K562 (cell line): ENCODE measurements around the gene TEX38. TPM values are rescaled to one million over a fixed set of nuclear protein-coding genes. Genes with fewer than 3 reads are reported as not detected.

Source experiments
- ATAC-seq: fragments of 200-7000 bp; cut with Tn5 transposase; 3 replicates; pipeline ENCODE4 v1.9.1; 2020; ENCODE audit warnings: moderate library complexity
- BruUV-seq: library from RNA; stranded (reverse); fragments of 400-500 nt; replicated peaks from 2 replicates; lab custom pipeline; 2021; lab: Mats Ljungman, UMichigan
- CTCF ChIA-PET: fragments of 300-600 bp; formaldehyde crosslinking; extraction: SDS; loops from one replicate; lab custom pipeline; 2021; ENCODE audit warnings: low intra/inter-chr PET ratio; lab: Yijun Ruan, JAX
- POLR2A ChIA-PET: fragments of 300-600, 350-650 bp; sonication (Branson Sonifier 250); formaldehyde crosslinking; extraction: SDS; loops from one replicate; lab custom pipeline; 2021; ENCODE audit warnings: antibody characterized with exemption, inconsistent platforms; lab: Yijun Ruan, JAX
- DNase-seq, 4 experiments: peaks; one replicate each; pipeline versions ENCODE4 v3.0.0 to v3.0.0-alpha.2; 2011 to 2018; ENCODE audit warnings: low spot score in 3 of 4, mixed read lengths in 3 of 4; ENCODE audit errors: extremely low read depth in 1 of 4
- FAIRE-seq: peaks from 2 replicates; lab custom pipeline; 2011; peaks lifted over from hg19 to GRCh38; lab: Jason Lieb, UNC
- H2AFZ ChIP-seq: 2 replicates; pipeline ENCODE4 v1.6.0; 2011; ENCODE audit warnings: low read depth, low read length, control low read depth, inconsistent platforms
- H3K27ac ChIP-seq: fragments of 200-600 bp; 3 replicates; pipeline ENCODE4 v1.8.0; 2011; ENCODE audit warnings: low read depth, mild to moderate bottlenecking, control low read depth, inconsistent platforms, low read length, moderate library complexity, mixed read lengths; ENCODE audit errors: extremely low read depth
- H3K27me3 ChIP-seq, 2 experiments: fragments of 300-600 bp in 1 of 2; 2 replicates in 1 of 2; 3 replicates in 1 of 2; pipeline versions ENCODE4 v1.6.0 to v1.8.0; 2011; ENCODE audit warnings: inconsistent platforms in 2 of 2, low read length in 2 of 2, mild to moderate bottlenecking in 1 of 2, mixed read lengths in 1 of 2, moderate library complexity in 1 of 2; ENCODE audit not compliant: control insufficient read depth in 2 of 2, insufficient read depth in 2 of 2
- H3K36me3 ChIP-seq: fragments of 300-600 bp; 3 replicates; pipeline ENCODE4 v1.8.0; 2011; ENCODE audit warnings: mild to moderate bottlenecking, low read length, inconsistent platforms; ENCODE audit not compliant: control insufficient read depth, insufficient read depth
- H3K4me1 ChIP-seq, 2 experiments: fragments of 200-600 bp in 1 of 2; replicated peaks in 1 of 2; 2 replicates in 1 of 2; 3 replicates in 1 of 2; pipeline versions ENCODE4 v1.5.1 to v1.8.0; 2011; ENCODE audit warnings: inconsistent platforms in 2 of 2, low read length in 2 of 2, mild to moderate bottlenecking in 1 of 2, mixed read lengths in 1 of 2, moderate library complexity in 1 of 2; ENCODE audit not compliant: control insufficient read depth in 2 of 2, insufficient read depth in 2 of 2
- H3K4me2 ChIP-seq: 2 replicates; pipeline ENCODE4 v1.6.1; 2011; ENCODE audit warnings: low read length, control low read depth, inconsistent platforms, mixed read lengths; ENCODE audit not compliant: insufficient read depth
- H3K4me3 ChIP-seq: fragments of 200-600 bp; sonication (generic), shearing (Covaris generic); 2 replicates; pipeline ENCODE4 v1.5.1; 2016; ENCODE audit warnings: control low read depth, inconsistent platforms
- H3K79me2 ChIP-seq: fragments of 200-600 bp; 3 replicates; pipeline ENCODE4 v1.8.0; 2011; ENCODE audit warnings: low read length, inconsistent platforms; ENCODE audit not compliant: control insufficient read depth, insufficient read depth
- H3K9ac ChIP-seq, 2 experiments: 2 replicates each; pipeline versions ENCODE4 v1.6.0 to v1.6.1; 2011; ENCODE audit warnings: low read depth in 2 of 2, low read length in 2 of 2, control low read depth in 1 of 2, inconsistent platforms in 1 of 2, mild to moderate bottlenecking in 1 of 2, mixed read lengths in 1 of 2; ENCODE audit not compliant: insufficient read depth in 1 of 2
- H3K9me1 ChIP-seq: one replicate; pipeline ENCODE4 v1.6.0; 2011; ENCODE audit warnings: inconsistent platforms, mild to moderate bottlenecking, low read length, moderate library complexity; ENCODE audit not compliant: control insufficient read depth, insufficient read depth
- H3K9me3 ChIP-seq: replicated peaks from 2 replicates; pipeline ENCODE4 v1.5.1; 2011; ENCODE audit warnings: low read depth, low read length, inconsistent platforms; ENCODE audit not compliant: control insufficient read depth, insufficient read depth
- H4K20me1 ChIP-seq: replicated peaks from 2 replicates; pipeline ENCODE4 v1.6.1; 2011; ENCODE audit warnings: low read length, inconsistent platforms, mixed read lengths; ENCODE audit not compliant: control insufficient read depth, insufficient read depth
- ARHGAP35 ChIP-seq: fragments of 450-650 bp; IDR thresholded peaks from 2 replicates; pipeline ENCODE4 v1.6.1; 2018; ENCODE audit not compliant: partially characterized antibody
- BCOR ChIP-seq: fragments of 450-650 bp; IDR thresholded peaks from 2 replicates; pipeline ENCODE4 v1.6.1; 2016
- BRD4 ChIP-seq: fragments of 200-600 bp; sonication (generic); IDR thresholded peaks from 2 replicates; pipeline ENCODE4 v1.6.1; 2017; ENCODE audit warnings: inconsistent platforms
- MTA1 ChIP-seq: fragments of 450-650 bp; IDR thresholded peaks from 2 replicates; pipeline ENCODE4 v1.6.1; 2017; ENCODE audit warnings: borderline replicate concordance
- RUNX1 ChIP-seq: sonication (generic); IDR thresholded peaks from 2 replicates; pipeline ENCODE4 v1.6.1; 2016; ENCODE audit warnings: antibody characterized with exemption, low read depth
- SFPQ ChIP-seq: fragments of 200-400 bp; formaldehyde crosslinking; IDR thresholded peaks from 2 replicates; pipeline ENCODE4 v1.6.1; 2017; ENCODE audit warnings: mild to moderate bottlenecking, low read depth, low read length, moderate library complexity
- SIN3A ChIP-seq, 2 experiments: fragments of 150-350 bp in 1 of 2; IDR thresholded peaks; 2 replicates each; pipeline ENCODE4 v1.6.1; 2011 to 2016; ENCODE audit warnings: borderline replicate concordance in 2 of 2, low read depth in 2 of 2, low read length in 2 of 2, mild to moderate bottlenecking in 2 of 2, moderate library complexity in 2 of 2; ENCODE audit not compliant: control insufficient read depth in 1 of 2
- SREBF2 ChIP-seq: sonication (generic); formaldehyde crosslinking; IDR thresholded peaks from 2 replicates; pipeline ENCODE4 v1.4.0; 2020; ENCODE audit warnings: mild to moderate bottlenecking, missing genetic modification reagents
- STAG1 ChIP-seq: sonication (generic); formaldehyde crosslinking; IDR thresholded peaks from 2 replicates; pipeline ENCODE4 v1.5.0; 2020; ENCODE audit warnings: missing genetic modification reagents, borderline replicate concordance
- TAF9B ChIP-seq: fragments of 450-650 bp; IDR thresholded peaks from 2 replicates; pipeline ENCODE4 v1.6.1; 2018; ENCODE audit warnings: mild to moderate bottlenecking; ENCODE audit not compliant: partially characterized antibody
- TEAD1 ChIP-seq, 2 experiments: fragments of 450-650 bp in 1 of 2; sonication (generic) in 1 of 2; formaldehyde crosslinking; IDR thresholded peaks; 2 replicates each; pipeline versions ENCODE4 v1.4.0 to v1.8.0; 2020 to 2022; ENCODE audit warnings: mild to moderate bottlenecking in 2 of 2, missing genetic modification reagents in 1 of 2
- TEAD2 ChIP-seq: fragments of 450-650 bp; IDR thresholded peaks from 2 replicates; pipeline ENCODE4 v1.6.1; 2016; ENCODE audit warnings: missing genetic modification characterization, control low read depth, missing compliant biosample characterization
- THRA ChIP-seq: fragments of 450-650 bp; IDR thresholded peaks from 2 replicates; pipeline ENCODE4 v1.6.1; 2017; ENCODE audit warnings: mild to moderate bottlenecking, moderate library complexity
- ZBED1 ChIP-seq: IDR thresholded peaks from 2 replicates; pipeline ENCODE4 v1.6.1; 2014
- ZNF444 ChIP-seq: fragments of 250-450 bp; sonication (Bioruptor Pico); IDR thresholded peaks from 2 replicates; pipeline ENCODE4 v1.4.0; 2020; ENCODE audit warnings: mild to moderate bottlenecking, moderate library complexity
- ZNF639 ChIP-seq, 2 experiments: fragments of 200-800 bp in 1 of 2; sonication (Bioruptor generic) in 1 of 2; sonication (generic) in 1 of 2; formaldehyde crosslinking in 1 of 2; IDR thresholded peaks in 1 of 2; conservative IDR thresholded peaks in 1 of 2; 2 replicates each; pipeline versions ENCODE4 v1.5.0 to v1.6.1; 2016 to 2020; ENCODE audit warnings: missing compliant biosample characterization in 1 of 2, missing genetic modification characterization in 1 of 2, missing genetic modification reagents in 1 of 2
- ZNF655 ChIP-seq: fragments of 250-450 bp; sonication (Bioruptor Pico); IDR thresholded peaks from 2 replicates; pipeline ENCODE4 v1.5.0; 2021
- ZNF79 ChIP-seq: fragments of 250-450 bp; sonication (Bioruptor Pico); IDR thresholded peaks from 2 replicates; pipeline ENCODE4 v1.4.0; 2020; ENCODE audit warnings: low read depth, mild to moderate bottlenecking, moderate library complexity
- WGBS: fragments of 100-300 bp; shearing (Covaris generic); methylation state at CpG from one replicate; pipeline ENCODE4 v1.1.6; 2016; ENCODE audit warnings: low coverage, mixed read lengths; ENCODE audit not compliant: insufficient coverage; ENCODE audit errors: missing lambda C conversion rate; 5-methylcytosine and 5-hydroxymethylcytosine counted together
- in situ Hi-C: fragments of 300-500 bp; cut with MboI; formaldehyde crosslinking; loops from 4 replicates; pipeline ENCODE4 v1.15.0; 2018; ENCODE audit warnings: inconsistent platforms, mixed read lengths
- intact Hi-C: fragments of 100-400 bp; cut with micrococcal nuclease; formaldehyde crosslinking; loops from 2 replicates; pipeline ENCODE4 v1.14.2; 2022
- polyA plus RNA-seq, 8 experiments: library from polyadenylated mRNA; depleted of rRNA in 4 of 8; stranded (reverse) in 5 of 8; unstranded in 3 of 8; fragments of >200 nt; fragmentation: Nextera tagmentation in 2 of 8; fragmentation: Illumina TruSeq in 1 of 8; extraction: Ambion mirVana in 2 of 8; extraction: Trizol in 1 of 8; gene quantifications; 2 replicates each; pipeline versions ENCODE4 v1.2.1 to v1.2.3, GENCODE V29; 2011 to 2014; ENCODE audit warnings: inconsistent platforms in 1 of 8, missing spikeins in 1 of 8
- total RNA-seq, 7 experiments: library from RNA; depleted of rRNA in 6 of 7; stranded (reverse); fragments of >200 nt in 6 of 7; fragmentation: Illumina TruSeq in 2 of 7; extraction: Trizol in 2 of 7; gene quantifications; 2 replicates each; pipeline versions ENCODE4 v1.2.1 to v1.2.3, GENCODE V29; 2011 to 2021; ENCODE audit warnings: low replicate concordance in 1 of 7

The TEX38 gene
- total and polyA plus RNA-seq, 9 of the 15 experiments (the other 6 are each of a cell fraction or from before 2014, with no cell fraction given): not detected

- intact Hi-C loops: no loop called here
- TF ChIP-seq TEAD1 (CRISPR knock-in tag; IDR thresholded peaks at IDR 0.05): no peak
- no peak for TF ChIP-seq ZNF655
- no peak for TF ChIP-seq TEAD2 (tag)
- TF ChIP-seq ZNF79 (CRISPR knock-in tag): no peak
- TF ChIP-seq ZBED1: no peak
- no peak for TF ChIP-seq SREBF2
- TF ChIP-seq TAF9B: no peak
- no peak for TF ChIP-seq MTA1
- TF ChIP-seq THRA: no peak
- no peak for TF ChIP-seq ZNF639 (CRISPR knock-in tag; conservative IDR thresholded peaks at IDR 0.05 in 1 of 2, IDR thresholded peaks at IDR 0.05 in 1 of 2)
- no peak for TF ChIP-seq SIN3A (IDR thresholded peaks at IDR 0.05; ENCODE audit: borderline replicate concordance in 2 of 2, control insufficient read depth in 1 of 2, low read depth in 2 of 2, low read length in 2 of 2)
- TF ChIP-seq ARHGAP35: no peak
- TF ChIP-seq BRD4: no peak
- no peak for TF ChIP-seq STAG1 (CRISPR knock-in tag)
- no peak for TF ChIP-seq SFPQ
- TF ChIP-seq RUNX1: no peak
- no peak for TF ChIP-seq ZNF444 (CRISPR knock-in tag)
- TF ChIP-seq BCOR: no peak
- no peaks in the 10 kb centered on the region for H3K4me1 ChIP-seq
- no peaks in the 10 kb centered on the region for H3K9me1 ChIP-seq
- no peak overlapping the region for H3K4me3 ChIP-seq
- H3K27ac ChIP-seq: no peak overlapping the region
- H3K36me3 ChIP-seq: peaks cover 34% of the 10 kb centered on the region
- 30% methylated on average over 1 of the region's 1 CpG for WGBS
- no peak for FAIRE-seq
- H3K9me3 ChIP-seq: no peaks in the 10 kb centered on the region
- no peak overlapping the region for H3K9ac ChIP-seq
- in situ Hi-C loops: no loop called here
- H3K4me2 ChIP-seq: no peak overlapping the region
- CTCF ChIA-PET: no interaction called here
- no peaks in the 10 kb centered on the region for H4K20me1 ChIP-seq
- no peaks in the 10 kb centered on the region for H3K27me3 ChIP-seq
- BruUV-seq: no TSS peak
- DNase-seq: no peak
- no peaks in the 10 kb centered on the region for H3K79me2 ChIP-seq
- ATAC-seq: no peak
- H2AFZ ChIP-seq: no peak overlapping the region
- POLR2A ChIA-PET: interaction anchor here (0.6 to 1.5 kb wide), 3 partner anchors 16 to 21 kb away, joined by 3 to 4 read pairs (median 4); no protein-coding TSS in a partner anchor
Observed at GRCh38 chr1:46654012-46654411, 17.6 kb upstream of the TEX38 start.
